GM18511 (cell line): ENCODE measurements around the gene PRR23C.

ENCODE experiments used
- ATAC-seq: cut with Tn5 transposase; IDR thresholded peaks from one replicate; pipeline ENCODE4 v1.9.1; 2021; ENCODE audit warnings: mild to moderate bottlenecking, moderate library complexity; ENCODE audit not compliant: unreplicated experiment

PRR23C gene

GRCh38 chr3:139005356-139005993 lies 39.2 kb downstream of the PRR23C start:
- no peak for ATAC-seq

DNA sequence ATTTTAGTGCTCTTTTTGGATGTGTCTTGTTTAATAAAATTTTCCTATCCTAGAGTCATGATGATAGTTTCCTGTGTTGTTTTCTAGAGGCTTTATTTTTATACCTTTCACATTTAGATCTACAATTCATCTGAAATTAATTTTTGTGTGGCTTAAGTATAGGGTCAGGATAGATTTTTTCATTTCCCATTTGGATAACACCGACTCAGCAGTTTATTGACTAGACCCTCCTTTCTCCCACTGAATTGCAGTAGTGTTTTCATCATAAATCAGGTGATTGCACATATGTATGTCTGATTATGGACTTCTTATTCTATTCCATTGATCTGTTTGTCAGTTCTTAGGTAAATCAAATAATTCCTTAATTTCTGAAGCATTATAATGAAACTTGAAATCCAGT lies 49.0 kb downstream of the PRR23C start:
- no peak for ATAC-seq
